ENCODE data around the gene VTA1. TPM values are rescaled to one million over a fixed set of nuclear protein-coding genes. Genes with fewer than 3 reads are reported as not detected.

The VTA1 gene
- total and polyA plus RNA-seq, 9 donors = 42.0 to 59.0 (median 55.0) TPM

- H3K27ac ChIP-seq (ENCODE audit: low read length) = peak overlapping the region; percentile 71
- H3K27me3 ChIP-seq (ENCODE audit: control insufficient read depth, insufficient read depth, low read length) = no peaks in the 10 kb centered on the region
- no peak overlapping the region for H3K4me3 ChIP-seq (ENCODE audit: low read length)
- WGBS (ENCODE audit: insufficient coverage) = 33% methylated on average over 1 of the region's 3 CpGs
- peak; percentile 79 for DNase-seq
- peaks cover 6% of the 10 kb centered on the region for H3K4me1 ChIP-seq (ENCODE audit: control insufficient read depth, insufficient read depth, low read length)
- no peaks in the 10 kb centered on the region for H3K9me3 ChIP-seq (replicated peaks; ENCODE audit: control insufficient read depth, low read depth, low read length)
- no peaks in the 10 kb centered on the region for H3K36me3 ChIP-seq (ENCODE audit: control insufficient read depth, insufficient read depth, low read length)
These were observed 88.2 kb downstream of the VTA1 start for GRCh38 chr6:142235272-142235671.

- Histone ChIP-seq H3K9me3 (replicated peaks; ENCODE audit: control insufficient read depth, low read depth, low read length) (no peaks in the 10 kb centered on the region), H3K4me3 (ENCODE audit: low read length) (no peak overlapping the region), H3K4me1 (ENCODE audit: control insufficient read depth, insufficient read depth, low read length) (peaks cover 6% of the 10 kb centered on the region), H3K36me3 (ENCODE audit: control insufficient read depth, insufficient read depth, low read length) (no peaks in the 10 kb centered on the region), H3K27me3 (ENCODE audit: control insufficient read depth, insufficient read depth, low read length) (no peaks in the 10 kb centered on the region), H3K27ac (ENCODE audit: low read length) (peak overlapping the region; percentile 71)
- WGBS (ENCODE audit: insufficient coverage) = no CpG with 5 or more reads among the region's 2 CpGs
- DNase-seq = peak; percentile 93
These were observed 88.7 kb downstream of the VTA1 start for GRCh38 chr6:142235791-142236190.

GRCh38 chr6:142236691-142237090 lies 89.6 kb downstream of the VTA1 start:
- no CpG with 5 or more reads among the region's 4 CpGs for WGBS (ENCODE audit: insufficient coverage)

GRCh38 chr6:142238881-142239280 lies 91.8 kb downstream of the VTA1 start:
- no peaks in the 10 kb centered on the region for H3K36me3 ChIP-seq (ENCODE audit: control insufficient read depth, insufficient read depth, low read length)
- no peak overlapping the region for H3K27ac ChIP-seq (ENCODE audit: low read length)
- no peaks in the 10 kb centered on the region for H3K9me3 ChIP-seq (replicated peaks; ENCODE audit: control insufficient read depth, low read depth, low read length)
- H3K4me3 ChIP-seq (ENCODE audit: low read length) = no peak overlapping the region
- no peaks in the 10 kb centered on the region for H3K27me3 ChIP-seq (ENCODE audit: control insufficient read depth, insufficient read depth, low read length)
- no CpG with 5 or more reads among the region's 3 CpGs for WGBS (ENCODE audit: insufficient coverage)
- DNase-seq = no peak
- H3K4me1 ChIP-seq (ENCODE audit: control insufficient read depth, insufficient read depth, low read length) = peaks cover 6% of the 10 kb centered on the region

More at GRCh38 chr6:142236691-142237090, 89.6 kb downstream of the VTA1 start:
- Histone ChIP-seq H3K27me3 (ENCODE audit: control insufficient read depth, insufficient read depth, low read length) (no peaks in the 10 kb centered on the region), H3K9me3 (replicated peaks; ENCODE audit: control insufficient read depth, low read depth, low read length) (no peaks in the 10 kb centered on the region), H3K4me3 (ENCODE audit: low read length) (no peak overlapping the region), H3K36me3 (ENCODE audit: control insufficient read depth, insufficient read depth, low read length) (no peaks in the 10 kb centered on the region), H3K4me1 (ENCODE audit: control insufficient read depth, insufficient read depth, low read length) (peaks cover 6% of the 10 kb centered on the region), H3K27ac (ENCODE audit: low read length) (peak overlapping the region; percentile 36)
- DNase-seq = peak; percentile 94

GRCh38 chr6:142240179-142240578 lies 93.1 kb downstream of the VTA1 start:
- no peak overlapping the region for H3K27ac ChIP-seq (ENCODE audit: low read length)
- no peaks in the 10 kb centered on the region for H3K36me3 ChIP-seq (ENCODE audit: control insufficient read depth, insufficient read depth, low read length)
- no peaks in the 10 kb centered on the region for H3K27me3 ChIP-seq (ENCODE audit: control insufficient read depth, insufficient read depth, low read length)
- H3K9me3 ChIP-seq (replicated peaks; ENCODE audit: control insufficient read depth, low read depth, low read length) = no peaks in the 10 kb centered on the region
- WGBS (ENCODE audit: insufficient coverage) = no CpG with 5 or more reads among the region's 4 CpGs
- no peak for DNase-seq
- no peak overlapping the region for H3K4me3 ChIP-seq (ENCODE audit: low read length)
- peaks cover 5% of the 10 kb centered on the region for H3K4me1 ChIP-seq (ENCODE audit: control insufficient read depth, insufficient read depth, low read length)

- no peak overlapping the region for H3K4me3 ChIP-seq (ENCODE audit: low read length)
- H3K27ac ChIP-seq (ENCODE audit: low read length) = no peak overlapping the region
- H3K36me3 ChIP-seq (ENCODE audit: control insufficient read depth, insufficient read depth, low read length) = no peaks in the 10 kb centered on the region
- H3K27me3 ChIP-seq (ENCODE audit: control insufficient read depth, insufficient read depth, low read length) = no peaks in the 10 kb centered on the region
- H3K9me3 ChIP-seq (replicated peaks; ENCODE audit: control insufficient read depth, low read depth, low read length) = no peaks in the 10 kb centered on the region
- peaks cover 2% of the 10 kb centered on the region for H3K4me1 ChIP-seq (ENCODE audit: control insufficient read depth, insufficient read depth, low read length)
- DNase-seq = peak; percentile 65
These were observed 94.0 kb downstream of the VTA1 start for GRCh38 chr6:142241061-142241460.

- 80% methylated on average over 2 of the region's 4 CpGs for WGBS (ENCODE audit: insufficient coverage)
These were observed 95.2 kb downstream of the VTA1 start for GRCh38 chr6:142242269-142242668.

GRCh38 chr6:142246960-142247359 lies 99.9 kb downstream of the VTA1 start:
- Histone ChIP-seq H3K9me3 (replicated peaks; ENCODE audit: control insufficient read depth, low read depth, low read length) (no peaks in the 10 kb centered on the region), H3K36me3 (ENCODE audit: control insufficient read depth, insufficient read depth, low read length) (no peaks in the 10 kb centered on the region), H3K4me1 (ENCODE audit: control insufficient read depth, insufficient read depth, low read length) (no peaks in the 10 kb centered on the region), H3K4me3 (ENCODE audit: low read length) (no peak overlapping the region), H3K27me3 (ENCODE audit: control insufficient read depth, insufficient read depth, low read length) (no peaks in the 10 kb centered on the region), H3K27ac (ENCODE audit: low read length) (no peak overlapping the region)
- no peak for DNase-seq
- WGBS (ENCODE audit: insufficient coverage) = 86% methylated on average over 4 of the region's 6 CpGs

More at GRCh38 chr6:142242269-142242668, 95.2 kb downstream of the VTA1 start:
- H3K9me3 ChIP-seq (replicated peaks; ENCODE audit: control insufficient read depth, low read depth, low read length) = no peaks in the 10 kb centered on the region
- no peak overlapping the region for H3K4me3 ChIP-seq (ENCODE audit: low read length)
- DNase-seq = no peak
- no peaks in the 10 kb centered on the region for H3K36me3 ChIP-seq (ENCODE audit: control insufficient read depth, insufficient read depth, low read length)
- H3K27me3 ChIP-seq (ENCODE audit: control insufficient read depth, insufficient read depth, low read length) = no peaks in the 10 kb centered on the region
- peaks cover 2% of the 10 kb centered on the region for H3K4me1 ChIP-seq (ENCODE audit: control insufficient read depth, insufficient read depth, low read length)
- no peak overlapping the region for H3K27ac ChIP-seq (ENCODE audit: low read length)

- no CpG with 5 or more reads among the region's 3 CpGs for WGBS (ENCODE audit: insufficient coverage)
- Histone ChIP-seq H3K4me1 (ENCODE audit: control insufficient read depth, insufficient read depth, low read length) (no peaks in the 10 kb centered on the region), H3K27ac (ENCODE audit: low read length) (no peak overlapping the region), H3K36me3 (ENCODE audit: control insufficient read depth, insufficient read depth, low read length) (no peaks in the 10 kb centered on the region), H3K9me3 (replicated peaks; ENCODE audit: control insufficient read depth, low read depth, low read length) (no peaks in the 10 kb centered on the region), H3K27me3 (ENCODE audit: control insufficient read depth, insufficient read depth, low read length) (no peaks in the 10 kb centered on the region), H3K4me3 (ENCODE audit: low read length) (no peak overlapping the region)
- DNase-seq = no peak
These were observed 102.2 kb downstream of the VTA1 start for GRCh38 chr6:142249266-142249665.

- no CpG with 5 or more reads among the region's 1 CpG for WGBS (ENCODE audit: insufficient coverage)
- Histone ChIP-seq H3K4me3 (ENCODE audit: low read length) (no peak overlapping the region), H3K9me3 (replicated peaks; ENCODE audit: control insufficient read depth, low read depth, low read length) (no peaks in the 10 kb centered on the region), H3K27ac (ENCODE audit: low read length) (no peak overlapping the region), H3K4me1 (ENCODE audit: control insufficient read depth, insufficient read depth, low read length) (no peaks in the 10 kb centered on the region), H3K36me3 (ENCODE audit: control insufficient read depth, insufficient read depth, low read length) (no peaks in the 10 kb centered on the region), H3K27me3 (ENCODE audit: control insufficient read depth, insufficient read depth, low read length) (no peaks in the 10 kb centered on the region)
- DNase-seq = peak; percentile 82
These were observed 104.9 kb downstream of the VTA1 start for GRCh38 chr6:142251930-142252445.

- Histone ChIP-seq H3K4me1 (ENCODE audit: control insufficient read depth, insufficient read depth, low read length) (no peaks in the 10 kb centered on the region), H3K9me3 (replicated peaks; ENCODE audit: control insufficient read depth, low read depth, low read length) (no peaks in the 10 kb centered on the region), H3K27ac (ENCODE audit: low read length) (no peak overlapping the region), H3K27me3 (ENCODE audit: control insufficient read depth, insufficient read depth, low read length) (no peaks in the 10 kb centered on the region), H3K4me3 (ENCODE audit: low read length) (no peak overlapping the region), H3K36me3 (ENCODE audit: control insufficient read depth, insufficient read depth, low read length) (no peaks in the 10 kb centered on the region)
- WGBS (ENCODE audit: insufficient coverage) = 60% methylated on average over 3 of the region's 6 CpGs
- DNase-seq = no peak
These were observed 107.5 kb downstream of the VTA1 start for GRCh38 chr6:142254513-142254912.

Measured in muscle of leg (tissue), 11 donors.